Calu3 (cell line): Measurements from ENCODE around the gene BAZ2A. TPM values are rescaled to one million over a fixed set of nuclear protein-coding genes. Genes with fewer than 3 reads are reported as not detected.

Experiments
- BruUV-seq: library from RNA; stranded (reverse); fragments of 400-500 nt; replicated peaks from 2 replicates; lab custom pipeline; 2021; lab: Mats Ljungman, UMichigan
- CTCF ChIA-PET: fragments of 300-600 bp; sonication (Branson Sonifier 250); formaldehyde crosslinking; loops from one replicate; lab custom pipeline; 2022; ENCODE audit warnings: antibody characterized with exemption; lab: Charles Lee
- DNase-seq: peaks from one replicate; pipeline ENCODE4 v3.0.0; 2022
- H3K27ac Mint-ChIP-seq: one replicate; pipeline ENCODE4 v1.8.0; 2022; ENCODE audit warnings: mixed read lengths; ENCODE audit not compliant: unreplicated experiment
- H3K27me3 Mint-ChIP-seq: one replicate; pipeline ENCODE4 v1.8.0; 2022; ENCODE audit warnings: mixed read lengths; ENCODE audit not compliant: unreplicated experiment
- H3K36me3 Mint-ChIP-seq: one replicate; pipeline ENCODE4 v1.8.0; 2022; ENCODE audit warnings: mild to moderate bottlenecking, moderate library complexity, mixed read lengths; ENCODE audit not compliant: insufficient read depth, unreplicated experiment
- H3K4me1 Mint-ChIP-seq: one replicate; pipeline ENCODE4 v1.8.0; 2022; ENCODE audit warnings: mild to moderate bottlenecking, low read depth, mixed read lengths; ENCODE audit not compliant: unreplicated experiment
- H3K4me3 Mint-ChIP-seq: one replicate; pipeline ENCODE4 v1.8.0; 2022; ENCODE audit warnings: mild to moderate bottlenecking, low read depth, moderate library complexity, mixed read lengths; ENCODE audit not compliant: unreplicated experiment
- H3K9me3 Mint-ChIP-seq: one replicate; pipeline ENCODE4 v1.8.0; 2022; ENCODE audit warnings: low read depth, mixed read lengths; ENCODE audit not compliant: unreplicated experiment
- intact Hi-C: fragments of 100-400 bp; cut with micrococcal nuclease; formaldehyde crosslinking; loops from one replicate; pipeline ENCODE4 v1.10.0; 2022; ENCODE audit not compliant: unreplicated experiment
- total RNA-seq: library from RNA; stranded (reverse); gene quantifications from 2 replicates; pipeline ENCODE4 v1.2.3, GENCODE V29; 2022
- TF ChIP-seq, protein P1 (sequence below): fragments of 200-600 bp; IDR thresholded peaks from one replicate; pipeline ENCODE4 v1.8.0; 2022; ENCODE audit warnings: antibody characterized with exemption; ENCODE audit not compliant: unreplicated experiment

Gene BAZ2A
- total RNA-seq, 1 experiment from 2014 or later, result 158 TPM

DNA sequence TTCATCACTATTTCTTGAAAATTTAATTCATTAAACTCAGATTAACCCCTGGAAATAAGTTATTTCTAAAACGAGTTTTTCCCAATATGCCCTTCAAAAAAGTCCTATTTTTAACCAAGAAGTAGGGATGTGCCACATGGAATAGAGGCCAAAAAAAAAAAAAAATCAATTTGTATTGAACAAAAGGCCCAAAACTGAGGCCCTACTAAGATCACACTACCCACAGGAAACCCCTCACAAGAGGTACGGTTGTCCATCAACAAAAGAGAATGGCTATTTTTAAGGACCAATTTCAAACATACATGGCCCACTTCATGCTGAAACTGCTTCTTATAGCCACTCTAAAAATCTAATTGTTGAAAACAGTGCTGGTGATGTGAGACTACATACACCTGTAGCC, 7.5 kb upstream of the BAZ2A start:
- intact Hi-C loops, result loop anchor here (2.0 to 10.0 kb wide), 3 partner anchors 50 to 125 kb away; partner anchors contain the start of genes NACA and PTGES3
- Mint-ChIP-seq H3K27me3 (no peaks in the 10 kb centered on the region), H3K4me1 (peaks cover 38% of the 10 kb centered on the region), H3K4me3 (no peak overlapping the region), H3K27ac (no peak overlapping the region), H3K36me3 (peaks cover 92% of the 10 kb centered on the region), H3K9me3 (no peaks in the 10 kb centered on the region)
- no peak for DNase-seq
- CTCF ChIA-PET, result no interaction called here
- TF ChIP-seq, protein P1, sequence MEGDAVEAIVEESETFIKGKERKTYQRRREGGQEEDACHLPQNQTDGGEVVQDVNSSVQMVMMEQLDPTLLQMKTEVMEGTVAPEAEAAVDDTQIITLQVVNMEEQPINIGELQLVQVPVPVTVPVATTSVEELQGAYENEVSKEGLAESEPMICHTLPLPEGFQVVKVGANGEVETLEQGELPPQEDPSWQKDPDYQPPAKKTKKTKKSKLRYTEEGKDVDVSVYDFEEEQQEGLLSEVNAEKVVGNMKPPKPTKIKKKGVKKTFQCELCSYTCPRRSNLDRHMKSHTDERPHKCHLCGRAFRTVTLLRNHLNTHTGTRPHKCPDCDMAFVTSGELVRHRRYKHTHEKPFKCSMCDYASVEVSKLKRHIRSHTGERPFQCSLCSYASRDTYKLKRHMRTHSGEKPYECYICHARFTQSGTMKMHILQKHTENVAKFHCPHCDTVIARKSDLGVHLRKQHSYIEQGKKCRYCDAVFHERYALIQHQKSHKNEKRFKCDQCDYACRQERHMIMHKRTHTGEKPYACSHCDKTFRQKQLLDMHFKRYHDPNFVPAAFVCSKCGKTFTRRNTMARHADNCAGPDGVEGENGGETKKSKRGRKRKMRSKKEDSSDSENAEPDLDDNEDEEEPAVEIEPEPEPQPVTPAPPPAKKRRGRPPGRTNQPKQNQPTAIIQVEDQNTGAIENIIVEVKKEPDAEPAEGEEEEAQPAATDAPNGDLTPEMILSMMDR, result no peak
- BruUV-seq, result no TSS peak

DNA sequence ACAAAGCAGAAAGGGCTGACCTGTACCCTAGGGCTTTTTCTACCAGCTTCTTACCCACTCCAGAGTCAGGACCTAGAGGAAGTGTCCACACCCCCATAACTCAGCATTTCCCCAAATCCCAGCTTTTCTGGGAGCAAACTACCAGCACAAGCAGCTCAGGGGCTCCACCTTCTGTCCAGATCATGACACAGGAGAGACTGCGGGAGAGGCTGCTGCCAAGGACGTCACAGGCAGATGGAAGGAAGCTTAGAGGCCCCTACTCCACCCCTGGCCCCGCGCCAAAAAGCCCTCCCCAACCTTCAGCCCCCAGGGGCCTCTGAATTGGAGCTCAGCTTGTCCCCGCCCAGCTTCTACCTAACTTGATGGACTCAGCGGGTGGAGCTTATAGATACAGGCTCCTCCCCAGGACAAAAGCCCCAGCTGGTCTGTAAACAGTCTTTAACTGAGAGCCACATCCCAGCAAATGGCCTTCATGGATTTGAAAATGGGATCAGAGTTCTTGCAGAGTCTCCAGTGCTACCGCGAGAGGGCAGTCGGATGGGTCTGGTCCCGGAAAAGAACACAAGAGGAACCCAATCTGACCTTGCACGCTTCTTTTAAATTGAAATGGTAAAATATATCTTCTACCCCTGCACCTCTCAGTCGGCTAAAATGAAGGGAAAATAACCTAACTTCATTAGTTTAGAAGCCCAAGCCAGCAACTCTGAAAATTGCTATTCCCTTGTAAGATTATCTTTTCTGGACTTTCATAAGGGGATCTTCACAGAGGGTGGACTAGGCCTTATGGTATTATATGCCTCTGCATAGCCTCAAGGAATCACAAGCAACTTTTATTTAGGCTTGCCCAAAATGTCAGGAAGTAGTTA, 6.8 kb upstream of the BAZ2A start:
- H3K4me3 Mint-ChIP-seq, result peak overlapping the region; percentile 89
- BruUV-seq, result TSS peak; percentile 48
- CTCF ChIA-PET, result interaction anchor here (0.5 to 2.0 kb wide), 28 partner anchors 8 to 533 kb away, joined by 3 to 21 read pairs (median 4); partner anchors contain the start of genes ATP5F1B, ESYT1, GLS2 and NACA
- H3K27ac Mint-ChIP-seq, result peak overlapping the region; percentile 70
- intact Hi-C loops, result loop anchor here (2.0 to 10.0 kb wide), 3 partner anchors 50 to 124 kb away; partner anchors contain the start of genes NACA and PTGES3
- H3K36me3 Mint-ChIP-seq, result peaks cover 85% of the 10 kb centered on the region
- TF ChIP-seq, protein P1, result peak; percentile 74
- H3K9me3 Mint-ChIP-seq, result no peaks in the 10 kb centered on the region
- peaks cover 44% of the 10 kb centered on the region for H3K4me1 Mint-ChIP-seq
- peak; percentile 99 for DNase-seq
- no peaks in the 10 kb centered on the region for H3K27me3 Mint-ChIP-seq

DNA sequence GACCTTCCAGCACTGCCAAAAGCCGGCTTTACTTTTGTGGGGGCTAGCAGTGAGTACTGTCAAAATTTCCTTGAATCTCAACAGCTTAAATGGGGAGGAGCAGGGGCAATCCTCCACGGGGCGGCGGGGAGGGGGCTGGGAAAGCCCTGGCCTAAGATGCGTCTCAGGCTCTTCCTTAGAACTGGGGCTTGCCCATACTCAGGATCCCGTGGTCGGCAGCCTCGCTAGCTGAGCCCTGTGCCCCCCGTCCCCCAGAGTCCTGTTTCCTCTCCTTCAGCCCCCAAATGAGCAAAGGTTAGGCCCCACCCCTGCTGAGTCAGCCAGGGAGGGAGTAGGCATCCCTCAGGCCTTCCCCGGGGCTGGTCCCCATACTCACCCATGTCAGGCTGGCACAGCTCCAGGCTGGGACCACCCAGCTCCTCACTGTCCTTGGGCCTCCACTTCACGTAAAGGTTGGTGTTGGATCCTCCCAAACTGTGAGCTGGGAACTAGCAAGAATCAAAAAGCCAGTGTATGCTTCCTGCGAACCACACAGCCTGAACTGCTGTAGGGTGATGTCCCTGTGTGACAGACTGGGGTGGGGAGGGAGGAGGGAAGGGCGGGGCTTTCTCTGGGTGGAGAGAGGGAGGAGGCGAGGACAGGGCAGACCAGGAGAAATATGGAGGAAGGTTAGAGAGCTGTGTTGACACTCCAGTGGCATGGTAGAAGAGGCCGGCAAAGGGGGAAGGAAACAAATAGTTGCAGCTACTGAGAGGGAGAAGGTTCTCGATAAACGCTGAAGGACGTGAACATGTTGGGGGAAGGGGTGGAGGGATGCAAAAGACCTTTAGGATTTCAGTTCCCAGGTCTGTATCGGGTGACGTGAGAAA, 5.9 kb upstream of the BAZ2A start:
- H3K4me1 Mint-ChIP-seq, result peaks cover 44% of the 10 kb centered on the region
- BruUV-seq, result no TSS peak

More for the DNA sequence above, 5.9 kb upstream of the BAZ2A start:
- intact Hi-C loops, result loop anchor here (2.0 to 10.0 kb wide), 3 partner anchors 51 to 123 kb away; partner anchors contain the start of genes NACA and PTGES3
- H3K27me3 Mint-ChIP-seq, result no peaks in the 10 kb centered on the region
- peaks cover 77% of the 10 kb centered on the region for H3K36me3 Mint-ChIP-seq
- peak overlapping the region; percentile 80 for H3K27ac Mint-ChIP-seq
- peak; percentile 82 for DNase-seq
- no peaks in the 10 kb centered on the region for H3K9me3 Mint-ChIP-seq
- TF ChIP-seq, protein P1, result no peak
- peak overlapping the region; percentile 89 for H3K4me3 Mint-ChIP-seq
- CTCF ChIA-PET, result interaction anchor here (0.6 to 2.0 kb wide), 26 partner anchors 8 to 532 kb away, joined by 3 to 21 read pairs (median 4); partner anchors contain the start of genes ATP5F1B, ESYT1, GLS2 and NACA
